Spleen (tissue), 7 donors: ENCODE results near the gene TOPBP1.

Experiments
- POLR2A ChIP-seq, 3 donors: fragments of 450-650 bp; IDR thresholded peaks; one replicate each; pipeline ENCODE4 v1.5.1; 2017; ENCODE audit warnings: antibody characterized with exemption in 3 of 3, mild to moderate bottlenecking in 1 of 3
- TF ChIP-seq, protein P1 (sequence below), 11 experiments: fragments of 200-600 bp in 7 of 11; fragments of 450-650 bp in 4 of 11; sonication (generic) in 4 of 11; IDR thresholded peaks in 8 of 11; conservative IDR thresholded peaks in 3 of 11; 1 replicate in 7 of 11; 2 replicates in 4 of 11; pipeline versions ENCODE4 v1.4.0 to v1.8.0; 2016 to 2021; ENCODE audit warnings: antibody characterized with exemption in 11 of 11, inconsistent platforms in 4 of 11, mild to moderate bottlenecking in 1 of 11
- donor health status: DM: no; HTN: no; CAD: no; lungs with moderate emphysema.
- donor health status: DM: no; HTN: no; CAD: no.
- donor health status: DM: no; HTN: no; CAD: no.

DNA sequence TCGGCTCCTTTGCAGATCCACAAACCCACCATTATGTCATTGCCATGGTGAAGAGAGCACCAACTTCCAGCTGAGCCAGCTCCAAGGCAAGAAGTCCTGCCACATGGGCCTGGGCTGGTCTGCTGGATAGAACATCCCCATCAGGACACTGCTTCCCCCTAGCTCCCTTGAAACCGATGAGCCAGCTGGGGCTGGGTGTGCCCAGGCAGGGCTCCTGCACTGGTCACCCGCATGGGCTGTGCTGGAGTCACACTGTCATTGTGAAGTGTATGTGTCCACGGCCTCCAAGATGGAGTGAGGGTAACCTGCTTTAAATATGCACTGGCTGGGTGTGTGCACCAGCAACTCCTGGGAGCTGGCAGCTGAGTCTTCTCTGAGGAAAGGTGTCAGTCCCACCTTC lies 31.0 kb upstream of the TOPBP1 start:
- TF ChIP-seq, protein P1, sequence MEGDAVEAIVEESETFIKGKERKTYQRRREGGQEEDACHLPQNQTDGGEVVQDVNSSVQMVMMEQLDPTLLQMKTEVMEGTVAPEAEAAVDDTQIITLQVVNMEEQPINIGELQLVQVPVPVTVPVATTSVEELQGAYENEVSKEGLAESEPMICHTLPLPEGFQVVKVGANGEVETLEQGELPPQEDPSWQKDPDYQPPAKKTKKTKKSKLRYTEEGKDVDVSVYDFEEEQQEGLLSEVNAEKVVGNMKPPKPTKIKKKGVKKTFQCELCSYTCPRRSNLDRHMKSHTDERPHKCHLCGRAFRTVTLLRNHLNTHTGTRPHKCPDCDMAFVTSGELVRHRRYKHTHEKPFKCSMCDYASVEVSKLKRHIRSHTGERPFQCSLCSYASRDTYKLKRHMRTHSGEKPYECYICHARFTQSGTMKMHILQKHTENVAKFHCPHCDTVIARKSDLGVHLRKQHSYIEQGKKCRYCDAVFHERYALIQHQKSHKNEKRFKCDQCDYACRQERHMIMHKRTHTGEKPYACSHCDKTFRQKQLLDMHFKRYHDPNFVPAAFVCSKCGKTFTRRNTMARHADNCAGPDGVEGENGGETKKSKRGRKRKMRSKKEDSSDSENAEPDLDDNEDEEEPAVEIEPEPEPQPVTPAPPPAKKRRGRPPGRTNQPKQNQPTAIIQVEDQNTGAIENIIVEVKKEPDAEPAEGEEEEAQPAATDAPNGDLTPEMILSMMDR (IDR thresholded peaks at IDR 0.05 in 8 of 11, conservative IDR thresholded peaks at IDR 0.05 in 3 of 11): no peak
- no peak for TF ChIP-seq POLR2A (IDR thresholded peaks at IDR 0.05)
